DND-41 (cell line): ENCODE data around the gene RAD51B.

Experiments
- ATAC-seq: fragments of 200-7000 bp; cut with Tn5 transposase; 3 replicates; pipeline ENCODE4 v1.9.1; 2021; ENCODE audit warnings: low read depth; ENCODE audit not compliant: insufficient read depth
- DNase-seq: peaks from one replicate; pipeline ENCODE4 v3.0.0-alpha.2; 2020
- H2AFZ ChIP-seq: 2 replicates; pipeline ENCODE4 v1.6.0; 2012; ENCODE audit warnings: low read depth, low read length
- H3K27ac ChIP-seq: 2 replicates; pipeline ENCODE4 v1.5.1; 2012; ENCODE audit warnings: low read length, inconsistent platforms
- H3K27me3 ChIP-seq: fragments of 200-600 bp; sonication (generic); 2 replicates; pipeline ENCODE4 v1.6.0; 2012; ENCODE audit warnings: low read length, mild to moderate bottlenecking, inconsistent platforms; ENCODE audit not compliant: insufficient read depth, poor library complexity
- H3K36me3 ChIP-seq: 2 replicates; pipeline ENCODE4 v1.5.1; 2012; ENCODE audit warnings: low read length, inconsistent platforms; ENCODE audit not compliant: insufficient read depth
- H3K4me1 ChIP-seq: 2 replicates; pipeline ENCODE4 v1.5.1; 2012; ENCODE audit warnings: mild to moderate bottlenecking, low read length; ENCODE audit not compliant: insufficient read depth
- H3K4me2 ChIP-seq: 2 replicates; pipeline ENCODE4 v1.6.0; 2012; ENCODE audit warnings: mild to moderate bottlenecking, moderate library complexity, low read length, inconsistent platforms; ENCODE audit not compliant: insufficient read depth
- H3K4me3 ChIP-seq, 2 experiments: fragments of 200-600 bp in 1 of 2; shearing (Covaris generic) in 1 of 2; 2 replicates each; pipeline ENCODE4 v1.5.1; 2012 to 2016; ENCODE audit warnings: inconsistent platforms in 2 of 2, low read length in 2 of 2, mild to moderate bottlenecking in 2 of 2, low read depth in 1 of 2, moderate library complexity in 1 of 2
- H3K79me2 ChIP-seq: 2 replicates; pipeline ENCODE4 v1.6.0; 2012; ENCODE audit warnings: low read length, inconsistent platforms; ENCODE audit not compliant: insufficient read depth
- H3K9ac ChIP-seq: 2 replicates; pipeline ENCODE4 v1.6.0; 2012; ENCODE audit warnings: low read depth, mild to moderate bottlenecking, inconsistent platforms, low read length, moderate library complexity
- H3K9me3 ChIP-seq: 2 replicates; pipeline ENCODE4 v1.5.1; 2012; ENCODE audit warnings: low read length, moderate library complexity, mild to moderate bottlenecking, inconsistent platforms; ENCODE audit not compliant: insufficient read depth, severe bottlenecking
- H4K20me1 ChIP-seq: 2 replicates; pipeline ENCODE4 v1.6.0; 2012; ENCODE audit warnings: low read length; ENCODE audit not compliant: insufficient read depth
- EZH2 ChIP-seq: IDR thresholded peaks from 3 replicates; pipeline ENCODE4 v1.6.1; 2012; ENCODE audit warnings: borderline replicate concordance, low read depth, mild to moderate bottlenecking, moderate library complexity, low read length, inconsistent platforms; ENCODE audit not compliant: severe bottlenecking
- TF ChIP-seq, protein P1 (sequence below): IDR thresholded peaks from 2 replicates; pipeline ENCODE4 v1.5.1; 2012; ENCODE audit warnings: borderline replicate concordance, low read length, moderate library complexity, mild to moderate bottlenecking; ENCODE audit not compliant: poor library complexity, severe bottlenecking; ENCODE audit errors: extremely low read depth

RAD51B gene

DNA sequence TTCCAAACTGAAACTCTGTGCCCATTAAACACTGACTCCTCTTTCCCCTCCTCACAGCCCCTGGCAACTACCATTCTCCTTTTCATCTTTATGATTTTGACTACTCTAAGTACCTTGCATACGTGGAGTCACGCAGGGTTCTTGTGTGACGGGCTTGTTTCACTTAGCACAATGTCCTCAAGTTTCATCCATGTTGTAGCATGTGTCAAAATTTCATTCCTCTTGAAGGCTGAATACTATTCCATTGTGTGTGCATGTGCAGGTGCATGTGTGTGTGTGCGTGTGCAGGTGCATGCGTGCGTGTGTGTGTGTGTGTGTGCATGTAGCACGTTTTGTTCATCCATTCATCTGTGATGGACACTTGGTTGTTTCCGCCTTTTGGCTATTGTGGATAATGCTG is 867.1 kb downstream of the RAD51B start:
- Histone ChIP-seq H3K27ac (no peak overlapping the region), H3K36me3 (no peaks in the 10 kb centered on the region), H3K9ac (no peak overlapping the region), H3K4me3 (no peak overlapping the region), H3K9me3 (no peaks in the 10 kb centered on the region), H3K4me2 (no peak overlapping the region), H3K79me2 (no peaks in the 10 kb centered on the region), H4K20me1 (no peaks in the 10 kb centered on the region), H3K4me1 (no peaks in the 10 kb centered on the region), H2AFZ (no peak overlapping the region), H3K27me3 (no peaks in the 10 kb centered on the region)
- DNase-seq = no peak
- TF ChIP-seq, protein P1, sequence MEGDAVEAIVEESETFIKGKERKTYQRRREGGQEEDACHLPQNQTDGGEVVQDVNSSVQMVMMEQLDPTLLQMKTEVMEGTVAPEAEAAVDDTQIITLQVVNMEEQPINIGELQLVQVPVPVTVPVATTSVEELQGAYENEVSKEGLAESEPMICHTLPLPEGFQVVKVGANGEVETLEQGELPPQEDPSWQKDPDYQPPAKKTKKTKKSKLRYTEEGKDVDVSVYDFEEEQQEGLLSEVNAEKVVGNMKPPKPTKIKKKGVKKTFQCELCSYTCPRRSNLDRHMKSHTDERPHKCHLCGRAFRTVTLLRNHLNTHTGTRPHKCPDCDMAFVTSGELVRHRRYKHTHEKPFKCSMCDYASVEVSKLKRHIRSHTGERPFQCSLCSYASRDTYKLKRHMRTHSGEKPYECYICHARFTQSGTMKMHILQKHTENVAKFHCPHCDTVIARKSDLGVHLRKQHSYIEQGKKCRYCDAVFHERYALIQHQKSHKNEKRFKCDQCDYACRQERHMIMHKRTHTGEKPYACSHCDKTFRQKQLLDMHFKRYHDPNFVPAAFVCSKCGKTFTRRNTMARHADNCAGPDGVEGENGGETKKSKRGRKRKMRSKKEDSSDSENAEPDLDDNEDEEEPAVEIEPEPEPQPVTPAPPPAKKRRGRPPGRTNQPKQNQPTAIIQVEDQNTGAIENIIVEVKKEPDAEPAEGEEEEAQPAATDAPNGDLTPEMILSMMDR = no peak
- TF ChIP-seq EZH2 = no peak
- no peak for ATAC-seq

DNA sequence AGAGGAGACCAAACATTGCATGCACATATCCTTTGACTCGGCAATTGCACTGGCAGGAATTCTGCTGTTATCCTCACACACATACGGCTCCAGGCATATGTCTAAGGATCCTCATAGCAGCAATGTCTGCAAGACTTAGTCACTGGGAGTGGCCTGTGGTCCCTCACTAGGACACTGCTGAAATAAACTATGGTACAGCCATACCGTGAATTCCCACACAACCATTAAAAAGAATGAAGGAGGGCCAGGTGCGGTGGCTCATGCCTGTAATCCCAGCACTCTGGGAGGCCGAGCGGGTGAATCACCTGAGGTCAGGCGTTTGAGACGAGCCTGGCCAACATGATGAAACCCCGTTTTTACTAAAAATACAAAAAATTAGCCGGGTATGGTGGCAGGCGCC is 868.2 kb downstream of the RAD51B start:
- H3K4me2 ChIP-seq = no peak overlapping the region
- no peak overlapping the region for H3K9ac ChIP-seq
- ATAC-seq (no peak), DNase-seq (no peak)
- TF ChIP-seq EZH2 = no peak
- TF ChIP-seq, protein P1 = no peak
- H3K27me3 ChIP-seq = no peaks in the 10 kb centered on the region
- H3K36me3 ChIP-seq = no peaks in the 10 kb centered on the region
- no peaks in the 10 kb centered on the region for H3K79me2 ChIP-seq
- H3K27ac ChIP-seq = no peak overlapping the region
- no peaks in the 10 kb centered on the region for H4K20me1 ChIP-seq
- H3K4me3 ChIP-seq = no peak overlapping the region
- H3K4me1 ChIP-seq = no peaks in the 10 kb centered on the region
- no peaks in the 10 kb centered on the region for H3K9me3 ChIP-seq
- no peak overlapping the region for H2AFZ ChIP-seq

DNA sequence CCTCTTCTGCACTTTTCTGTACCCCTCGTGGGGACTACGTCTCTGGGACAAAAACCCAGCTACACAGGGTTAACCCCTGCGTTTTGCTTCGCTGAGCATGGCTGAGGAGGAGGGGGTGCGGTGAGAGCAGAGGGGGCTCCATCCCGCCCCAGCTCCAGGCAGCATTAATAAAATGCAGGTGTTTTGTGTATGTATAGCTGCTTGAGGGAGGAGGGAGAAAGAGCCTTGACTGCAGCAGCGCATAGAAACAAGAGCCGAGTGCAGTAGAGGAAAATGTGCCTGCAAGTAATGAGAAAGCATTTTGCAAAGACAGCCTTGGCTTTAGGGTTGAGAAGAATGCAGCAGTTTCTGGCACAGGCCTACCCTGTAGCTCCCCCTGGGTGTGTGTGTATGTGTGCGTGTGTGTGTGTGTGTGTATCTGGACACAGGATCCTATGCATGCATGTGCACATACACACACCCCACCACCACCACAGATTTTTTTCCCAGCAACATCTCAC is 869.3 kb downstream of the RAD51B start:
- Histone ChIP-seq H4K20me1 (no peaks in the 10 kb centered on the region), H3K4me1 (no peaks in the 10 kb centered on the region), H3K4me3 (no peak overlapping the region), H2AFZ (no peak overlapping the region), H3K27me3 (no peaks in the 10 kb centered on the region), H3K4me2 (no peak overlapping the region), H3K9ac (no peak overlapping the region), H3K9me3 (no peaks in the 10 kb centered on the region), H3K27ac (no peak overlapping the region), H3K79me2 (no peaks in the 10 kb centered on the region), H3K36me3 (no peaks in the 10 kb centered on the region)
- no peak for ATAC-seq
- TF ChIP-seq, protein P1 = no peak
- TF ChIP-seq EZH2 = no peak
- DNase-seq = no peak

DNA sequence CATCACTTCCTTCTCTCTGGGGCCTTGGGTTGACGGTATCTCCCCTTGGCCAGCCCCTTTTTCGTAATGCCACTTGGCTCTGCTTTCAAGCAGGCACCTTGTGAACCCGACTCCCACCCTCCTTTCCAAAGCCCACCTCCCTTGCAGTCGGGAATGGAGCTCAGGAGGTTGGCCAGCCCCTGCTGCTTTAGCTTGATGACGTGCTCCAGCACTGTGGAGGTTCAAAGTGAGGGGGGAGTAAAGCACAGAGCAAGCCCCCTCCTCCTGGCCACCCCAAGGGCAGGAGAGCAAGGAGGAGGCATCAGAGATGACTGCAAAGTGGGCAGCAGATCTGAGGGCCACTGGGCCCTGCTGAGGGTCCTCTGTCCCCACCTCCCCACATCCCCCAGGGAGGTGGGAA is 869.9 kb downstream of the RAD51B start:
- Histone ChIP-seq H3K79me2 (no peaks in the 10 kb centered on the region), H2AFZ (no peak overlapping the region), H3K36me3 (no peaks in the 10 kb centered on the region), H3K4me2 (no peak overlapping the region), H3K27me3 (no peaks in the 10 kb centered on the region), H3K9me3 (no peaks in the 10 kb centered on the region), H4K20me1 (no peaks in the 10 kb centered on the region), H3K4me3 (no peak overlapping the region), H3K9ac (no peak overlapping the region), H3K4me1 (no peaks in the 10 kb centered on the region), H3K27ac (no peak overlapping the region)
- ATAC-seq = no peak
- TF ChIP-seq, protein P1 = no peak
- no peak for DNase-seq
